GM19193 (cell line): ENCODE results near the gene NHERF2.

Experiments used
- POLR2A ChIP-seq: IDR thresholded peaks from 4 replicates; pipeline ENCODE4 v1.6.1; 2011; ENCODE audit not compliant: insufficient read depth, insufficient read length; ENCODE audit errors: extremely low read depth

The NHERF2 gene

DNA sequence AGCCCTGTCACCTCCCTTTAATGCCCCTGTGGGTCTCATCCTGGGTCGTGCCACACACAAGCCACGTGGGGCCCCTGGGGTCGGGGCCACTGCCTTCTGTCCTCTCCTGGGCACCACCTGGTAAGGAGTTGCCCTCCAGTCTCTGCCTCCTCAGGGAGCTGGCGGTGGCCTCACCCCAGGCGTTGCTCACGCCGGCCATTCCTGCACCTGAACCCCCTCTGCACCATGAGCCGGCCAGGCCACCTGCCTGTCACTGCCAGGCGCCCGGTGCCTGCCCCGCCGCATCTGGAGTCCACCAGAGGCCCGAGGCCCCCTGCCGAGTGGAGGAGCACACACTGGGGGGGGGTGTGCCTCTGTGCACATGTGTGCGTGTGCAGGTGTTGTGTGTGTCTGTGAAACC lies 10.4 kb downstream of the NHERF2 start:
- no peak for TF ChIP-seq POLR2A

DNA sequence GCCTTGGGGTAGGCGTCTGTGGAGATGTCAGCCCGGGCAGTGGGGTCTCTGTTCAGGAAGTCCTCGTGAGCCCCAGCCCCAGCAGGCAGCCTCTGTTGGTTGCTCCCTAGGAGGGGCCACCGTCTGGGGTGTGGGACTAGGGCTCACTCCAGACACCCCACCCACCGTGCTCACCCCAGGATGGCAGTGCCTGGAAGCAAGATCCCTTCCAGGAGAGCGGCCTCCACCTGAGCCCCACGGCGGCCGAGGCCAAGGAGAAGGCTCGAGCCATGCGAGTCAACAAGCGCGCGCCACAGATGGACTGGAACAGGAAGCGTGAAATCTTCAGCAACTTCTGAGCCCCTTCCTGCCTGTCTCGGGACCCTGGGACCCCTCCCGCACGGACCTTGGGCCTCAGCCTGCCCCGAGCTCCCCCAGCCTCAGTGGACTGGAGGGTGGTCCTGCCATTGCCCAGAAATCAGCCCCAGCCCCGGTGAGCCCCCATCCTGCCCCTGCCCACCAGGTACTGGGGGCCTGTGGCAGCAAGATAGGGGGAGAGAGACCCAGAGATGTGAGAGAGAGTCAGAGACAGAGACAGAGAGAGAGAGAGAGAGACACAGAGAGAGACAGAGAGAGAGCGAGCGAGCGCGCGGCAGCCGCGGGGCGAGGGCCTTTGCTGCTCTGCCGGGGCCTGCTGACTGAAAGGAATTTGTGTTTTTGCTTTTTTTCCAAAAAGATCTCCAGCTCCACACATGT lies 11.1 kb downstream of the NHERF2 start:
- TF ChIP-seq POLR2A: no peak

DNA sequence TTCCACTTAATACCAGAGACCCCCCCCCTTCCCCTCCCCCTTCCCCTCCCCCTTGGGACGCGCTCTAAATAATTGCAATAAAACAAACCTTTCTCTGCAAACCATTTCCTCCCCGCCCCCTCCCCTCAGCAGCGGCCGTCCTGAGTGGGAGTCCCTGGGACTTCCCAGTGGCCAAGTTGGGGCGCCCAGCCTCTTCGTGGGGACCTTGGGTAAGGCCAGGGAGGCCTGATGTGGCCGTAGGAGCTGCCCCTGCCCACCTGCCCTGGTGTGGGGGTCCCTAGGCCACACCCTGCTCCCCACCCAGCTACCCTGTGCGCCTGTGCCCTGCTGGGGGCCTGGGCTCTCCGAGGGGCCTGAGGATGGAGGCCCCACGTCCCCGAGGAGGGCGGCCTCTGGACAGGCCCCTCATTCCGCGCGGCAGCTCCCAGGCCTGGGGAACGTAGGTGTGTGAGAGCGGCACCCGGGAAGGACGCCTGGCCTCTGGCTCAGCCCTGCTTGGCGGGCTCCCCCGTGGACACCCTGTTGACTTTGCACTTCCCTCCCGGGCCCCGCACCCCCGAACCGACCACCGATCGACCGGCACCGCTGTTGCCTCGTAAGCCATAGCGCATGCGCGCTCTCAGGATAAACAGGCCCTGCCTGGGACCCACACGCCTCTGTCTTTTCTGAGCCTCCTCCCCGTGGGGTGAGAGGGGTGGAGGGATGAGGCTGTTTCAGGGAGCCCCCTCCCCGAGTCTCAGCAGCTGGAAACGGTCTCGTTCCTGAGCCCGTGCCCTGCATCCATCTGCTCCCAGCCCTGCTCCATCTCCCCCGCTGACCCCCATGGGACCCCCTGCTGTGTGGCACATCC lies 11.9 kb downstream of the NHERF2 start:
- no peak for TF ChIP-seq POLR2A

DNA sequence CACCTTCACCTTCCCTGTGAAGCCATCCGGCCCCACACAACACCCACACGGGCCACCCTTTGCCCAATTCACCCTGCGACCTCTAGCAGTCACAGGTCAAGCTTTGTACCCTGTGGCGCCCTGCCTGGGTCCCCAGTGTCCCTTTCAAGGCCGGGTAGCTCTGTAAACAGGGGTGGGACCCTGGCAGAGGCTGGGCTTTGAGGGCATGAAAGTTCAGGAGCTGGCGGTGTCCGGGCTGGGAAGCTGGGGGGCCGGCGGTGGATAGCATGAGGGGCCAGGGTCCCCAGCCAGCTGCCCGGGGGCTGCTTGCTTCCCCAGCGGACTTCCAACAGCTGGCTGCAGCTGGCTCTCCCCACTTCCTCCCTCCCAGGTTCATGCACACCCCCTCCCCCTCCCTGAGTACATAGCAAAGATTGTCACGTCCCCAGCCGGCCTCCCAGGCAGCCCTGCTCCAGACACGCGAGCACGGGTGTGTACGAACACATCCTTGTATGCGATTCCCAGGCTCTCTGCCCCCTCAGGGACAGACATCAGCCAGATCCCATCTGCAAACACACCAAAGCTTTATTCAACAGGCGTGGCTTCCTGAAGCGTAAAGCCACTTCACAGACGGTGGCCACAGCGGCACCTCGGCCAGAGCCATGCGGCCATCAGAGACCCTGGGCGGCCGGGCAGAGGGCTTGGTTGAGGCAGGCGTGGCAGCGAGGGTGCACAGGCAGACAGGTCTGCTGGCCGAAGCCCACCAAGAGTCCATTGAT lies 12.8 kb downstream of the NHERF2 start:
- no peak for TF ChIP-seq POLR2A

DNA sequence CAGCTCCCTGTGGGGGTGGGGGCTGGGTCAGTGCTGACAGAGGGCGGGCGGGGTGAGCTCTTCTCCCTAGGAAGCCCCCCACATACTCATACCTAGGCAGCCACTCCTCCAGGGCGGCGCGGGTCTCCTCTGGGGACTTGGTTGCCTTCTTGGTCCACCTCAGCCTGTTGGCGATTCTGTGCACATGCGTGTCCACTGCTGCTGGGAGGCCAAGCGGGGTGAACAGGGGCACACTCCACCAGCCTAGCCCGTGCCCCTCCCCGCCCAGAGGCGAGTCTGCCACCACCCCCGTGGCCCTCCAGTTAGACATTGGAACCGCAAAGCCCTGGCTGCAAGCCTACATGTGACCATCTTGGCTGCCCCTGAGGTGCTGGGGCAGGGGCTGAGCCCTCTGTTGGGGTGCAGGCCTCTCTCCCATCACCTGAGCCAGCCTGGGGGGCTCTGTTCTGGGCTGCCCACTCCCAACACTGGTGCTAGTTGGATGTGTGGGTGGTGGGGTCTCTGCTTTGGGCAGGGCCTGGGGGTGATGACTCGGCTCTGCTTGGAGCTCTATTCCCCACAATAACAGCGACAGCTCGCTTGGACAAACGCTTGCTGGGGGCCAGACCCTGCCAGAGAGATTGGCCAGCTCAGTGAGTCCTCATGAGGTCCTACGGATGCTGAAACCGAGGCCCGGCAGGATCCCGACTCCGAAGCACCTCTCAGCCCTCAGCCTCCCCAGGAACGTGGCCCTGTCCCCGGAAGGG lies 13.5 kb downstream of the NHERF2 start:
- no peak for TF ChIP-seq POLR2A

DNA sequence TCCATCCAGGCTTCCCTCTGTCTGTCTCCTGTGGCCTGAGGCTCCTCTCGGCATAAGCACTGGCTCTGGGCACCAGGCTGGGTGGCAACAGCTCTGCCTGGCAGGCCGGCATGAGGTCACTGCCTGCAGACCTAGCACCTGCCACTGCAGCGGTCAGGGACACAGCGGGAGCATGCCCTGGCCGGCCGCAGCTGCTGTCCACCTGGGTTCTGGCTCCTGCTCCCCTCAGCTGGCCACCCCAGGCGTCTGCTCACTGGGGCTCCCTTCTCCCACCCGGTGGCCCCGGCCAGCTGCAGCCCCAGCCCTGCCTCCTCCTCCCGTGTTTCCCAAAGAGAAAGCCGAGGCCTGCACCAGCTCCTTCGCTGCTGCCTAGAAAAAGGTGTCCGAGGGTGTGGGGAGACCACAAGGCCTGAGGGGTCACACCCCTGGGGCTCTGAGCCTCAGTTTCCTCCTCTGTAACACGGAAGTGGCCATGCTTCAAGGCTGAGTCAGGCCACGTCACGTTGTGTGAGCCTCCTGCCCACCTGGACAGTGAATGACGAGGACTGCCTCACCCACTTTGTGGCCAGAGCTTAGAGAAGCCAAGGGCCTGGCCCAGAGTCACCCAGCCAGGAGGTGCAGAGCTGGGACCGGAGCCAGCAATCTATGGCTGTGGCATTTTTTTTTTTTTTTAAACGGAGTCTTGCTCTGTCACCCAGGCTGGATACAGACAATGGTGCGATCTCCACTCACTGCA lies 14.3 kb downstream of the NHERF2 start:
- TF ChIP-seq POLR2A: no peak

DNA sequence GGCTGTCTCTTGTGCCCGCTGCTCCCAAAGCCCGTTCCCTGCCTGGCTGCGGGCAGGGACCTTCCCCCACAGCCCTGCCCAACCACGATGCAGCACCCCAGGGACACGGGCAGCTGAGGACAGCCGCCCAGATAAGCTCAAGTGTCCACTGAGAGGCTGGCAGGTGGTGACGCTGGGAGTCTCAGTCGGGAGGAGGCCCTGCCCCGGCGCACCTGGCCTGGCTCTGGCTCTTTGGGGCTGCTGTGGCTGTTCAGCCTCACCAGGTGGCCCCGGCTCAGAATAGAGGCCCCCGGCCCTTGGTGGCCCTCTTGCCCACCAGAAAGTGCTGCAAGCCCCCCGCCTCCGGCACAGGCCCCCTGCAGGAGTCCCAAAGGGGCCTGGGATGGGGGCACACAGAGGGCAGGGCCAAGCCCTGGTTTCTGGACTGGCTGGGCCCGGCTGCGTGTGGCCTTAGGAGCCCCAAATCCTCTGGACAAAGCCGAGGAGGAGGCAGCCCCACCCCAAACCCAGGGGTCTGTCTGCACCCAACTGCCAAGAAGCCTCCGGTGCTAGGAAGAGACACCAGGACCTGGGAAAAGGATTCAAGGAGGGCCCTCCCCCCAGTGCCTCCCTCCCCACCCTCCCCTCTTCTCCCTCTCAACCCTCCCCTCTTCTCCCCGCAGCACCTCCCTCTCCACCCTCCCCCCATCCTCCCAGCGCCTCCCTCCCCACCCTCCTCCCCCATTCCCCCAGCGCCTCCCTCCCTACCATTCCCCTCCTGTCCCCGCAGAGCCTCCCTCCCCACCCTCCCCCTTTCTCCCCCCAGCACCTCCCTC lies 15.7 kb downstream of the NHERF2 start:
- no peak for TF ChIP-seq POLR2A

DNA sequence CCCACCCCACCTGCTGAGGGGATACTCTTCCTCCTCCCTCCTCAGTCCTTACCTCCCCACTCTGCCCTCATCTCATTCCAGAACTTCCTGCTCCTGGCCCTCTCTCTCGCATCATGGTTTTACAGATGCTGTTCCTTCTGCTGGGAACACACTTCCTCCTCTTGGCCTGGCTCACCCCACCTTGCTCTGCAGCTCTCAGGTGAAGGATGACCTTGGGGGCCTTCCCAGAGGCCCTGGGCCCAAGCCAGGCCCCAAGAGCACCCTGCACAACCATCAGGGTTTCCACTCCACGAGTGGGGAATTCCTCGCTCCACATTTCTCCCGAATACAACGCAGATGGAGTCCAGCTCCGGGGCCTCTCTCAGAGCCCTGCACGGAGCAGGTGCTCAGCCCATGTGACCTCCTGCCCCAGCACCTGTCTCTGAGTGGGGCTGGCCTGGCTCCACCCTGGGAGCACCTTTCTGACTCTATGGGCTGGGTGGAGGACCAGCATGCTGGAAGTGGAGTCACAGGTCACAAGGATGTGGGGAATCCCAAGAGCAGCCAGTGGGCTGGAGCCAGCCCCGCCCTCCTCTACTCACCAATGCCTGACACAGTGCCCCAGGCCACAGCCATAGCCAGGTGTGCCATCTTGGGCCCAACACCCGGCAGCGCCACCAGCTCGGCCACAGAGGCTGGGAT lies 16.4 kb downstream of the NHERF2 start:
- TF ChIP-seq POLR2A: no peak

DNA sequence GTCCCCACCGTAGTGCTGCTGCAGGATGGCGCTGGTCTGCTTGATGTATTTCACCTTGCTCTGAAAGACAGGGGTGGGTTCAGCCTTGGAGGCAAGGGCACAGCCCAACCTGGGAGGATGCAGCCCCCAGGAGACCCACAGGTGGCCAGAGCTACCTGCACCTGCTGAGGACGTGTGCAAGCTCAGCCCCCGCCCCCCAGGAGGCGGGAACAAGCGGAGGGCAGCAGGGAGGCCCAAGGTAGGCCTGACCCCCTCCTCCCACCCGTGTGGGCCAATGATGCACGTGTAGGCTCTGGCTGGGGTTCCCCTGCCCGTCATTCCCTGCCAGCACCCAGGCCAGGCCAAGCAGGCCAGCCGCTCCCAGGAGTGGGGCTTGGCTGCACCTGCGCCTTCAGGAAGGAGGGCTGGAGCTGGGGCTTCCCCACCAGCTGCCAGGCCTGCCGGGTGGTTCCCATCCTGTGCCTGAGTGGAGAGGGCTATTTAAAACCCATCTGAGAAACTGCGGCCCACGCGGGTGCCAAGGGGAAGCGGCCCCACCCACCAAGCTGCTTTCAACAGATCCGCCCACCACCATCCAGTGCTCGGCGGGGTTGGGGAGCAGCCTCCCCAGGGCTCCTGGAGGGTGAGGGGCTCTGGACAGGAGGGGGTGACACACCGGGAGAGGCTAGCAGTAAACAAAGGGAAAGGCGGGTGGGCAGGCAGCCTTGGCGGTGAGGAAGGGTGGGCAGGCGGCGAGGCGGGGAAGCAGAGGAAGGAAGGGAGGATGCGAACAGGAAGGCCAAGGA lies 17.2 kb downstream of the NHERF2 start:
- TF ChIP-seq POLR2A: no peak

DNA sequence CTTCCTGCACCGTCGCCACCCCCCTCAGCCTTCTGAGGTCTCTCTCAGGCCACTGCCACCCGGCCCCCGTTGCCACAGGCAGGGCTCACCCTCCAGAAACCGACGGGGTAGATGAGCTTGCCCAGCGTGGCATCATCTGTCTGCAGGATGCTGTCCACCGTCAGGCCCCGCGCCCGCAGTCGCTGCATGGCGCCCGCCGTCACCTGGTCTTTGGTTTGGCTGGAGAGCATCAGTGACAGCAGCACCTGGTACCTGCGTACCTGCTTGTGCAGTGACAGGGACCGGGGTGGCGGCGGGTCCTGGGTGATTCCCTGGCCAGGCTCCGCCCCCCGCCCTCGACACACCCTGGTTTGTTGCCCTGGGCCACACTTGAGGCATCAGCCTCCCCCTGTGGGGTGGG lies 17.8 kb downstream of the NHERF2 start:
- no peak for TF ChIP-seq POLR2A

DNA sequence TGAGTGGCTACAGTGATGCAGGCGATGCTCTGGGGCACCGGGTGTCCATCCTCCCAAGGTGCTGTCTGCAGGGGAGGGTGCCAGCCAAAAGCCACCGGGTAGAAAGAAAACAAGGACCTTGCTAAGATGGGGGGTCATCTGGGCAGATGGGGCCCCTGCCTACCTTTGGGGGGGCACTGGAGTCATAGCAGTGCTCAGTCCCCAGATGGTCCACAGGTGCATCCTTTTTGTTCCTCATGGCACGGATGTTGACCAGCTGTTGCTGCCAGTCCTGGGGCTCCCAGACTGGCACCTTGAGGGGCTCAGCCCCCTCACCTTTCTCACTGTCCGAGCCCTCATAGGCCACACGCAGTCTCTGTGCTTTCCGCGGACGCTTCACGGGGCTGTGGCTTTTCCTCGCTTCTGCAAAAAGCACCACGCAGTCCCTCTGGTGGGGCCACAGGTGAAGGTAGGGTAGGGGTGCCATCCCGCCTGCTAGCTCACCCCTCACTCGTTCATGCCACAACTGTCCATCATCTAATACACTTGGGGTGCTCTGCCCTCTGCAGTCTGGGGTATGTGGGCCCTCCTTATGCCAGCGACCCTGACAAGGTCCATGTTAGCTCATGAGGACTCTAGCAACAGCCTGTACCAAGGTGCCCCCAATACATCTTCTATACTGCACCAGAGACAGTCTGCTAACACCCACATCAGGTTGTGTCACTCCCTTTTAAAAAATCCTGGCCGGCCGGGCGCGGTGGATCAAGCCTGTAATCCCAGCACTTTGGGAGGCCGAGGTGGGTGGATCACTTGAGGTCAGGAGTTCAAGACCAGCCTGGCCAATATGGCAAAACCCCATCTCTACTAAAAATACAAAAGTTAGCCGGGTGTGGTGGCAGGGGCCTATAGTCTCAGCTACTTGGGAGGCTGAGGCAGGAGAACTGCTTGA lies 19.5 kb downstream of the NHERF2 start:
- no peak for TF ChIP-seq POLR2A
